GM12878 (cell line): Measurements from ENCODE around the gene CHID1.

ENCODE experiments used
- CTCF ChIP-seq, 3 experiments: IDR thresholded peaks in 2 of 3; conservative IDR thresholded peaks in 1 of 3; 2 replicates each; pipeline ENCODE4 v1.5.1; 2011; ENCODE audit warnings: low read depth in 3 of 3, low read length in 3 of 3, mild to moderate bottlenecking in 3 of 3, control low read depth in 2 of 3, moderate library complexity in 2 of 3, inconsistent platforms in 1 of 3, mixed read lengths in 1 of 3; ENCODE audit not compliant: control insufficient read depth in 2 of 3, insufficient read depth in 1 of 3; ENCODE audit errors: extremely low read depth in 1 of 3
- JUND ChIP-seq: IDR thresholded peaks from 2 replicates; pipeline ENCODE4 v1.6.1; 2012; ENCODE audit warnings: low read depth, mild to moderate bottlenecking, low read length, improper control_type of control experiment, moderate library complexity
- POLR2A ChIP-seq: IDR thresholded peaks from 2 replicates; pipeline ENCODE4 v1.6.1; 2011; ENCODE audit warnings: low read depth, mild to moderate bottlenecking, low read length
- POLR2AphosphoS5 ChIP-seq: IDR thresholded peaks from 2 replicates; pipeline ENCODE4 v1.6.1; 2011; ENCODE audit warnings: mild to moderate bottlenecking, low read length, inconsistent platforms
- RB1 ChIP-seq: fragments of 450-650 bp; formaldehyde crosslinking; IDR thresholded peaks from 2 replicates; pipeline ENCODE4 v1.6.1; 2017; ENCODE audit warnings: mild to moderate bottlenecking, borderline replicate concordance

- TF ChIP-seq POLR2AphosphoS5 (no peak), RB1 (no peak), JUND (no peak), CTCF (IDR thresholded peaks at IDR 0.05 in 2 of 3, conservative IDR thresholded peaks at IDR 0.05 in 1 of 3; ENCODE audit: control insufficient read depth in 2 of 3, extremely low read depth in 1 of 3, insufficient read depth in 1 of 3, low read depth in 3 of 3, low read length in 3 of 3) (no peak), POLR2A (no peak)
Measured at GRCh38 chr11:883527-883926, 27.1 kb downstream of the CHID1 start.
